WTC11 (cell line): ENCODE measurements around the gene MT1G. TPM values are rescaled to one million over a fixed set of nuclear protein-coding genes. Genes with fewer than 3 reads are reported as not detected.
"Not testable (repeated sequence)": the region's sequence is repeated elsewhere in the genome, so short reads cannot be mapped to it uniquely, and the experiment has no call there.

ENCODE experiments used
- ATAC-seq: fragments of 200-7000 bp; cut with Tn5 transposase; 2 replicates; pipeline ENCODE4 v1.10.0; 2021; ENCODE audit warnings: mild to moderate bottlenecking, moderate library complexity
- CTCF ChIA-PET: fragments of 300-600 bp; sonication (Branson Sonifier 250); formaldehyde crosslinking; loops from one replicate; lab custom pipeline; 2021; ENCODE audit warnings: antibody characterized with exemption; lab: Charles Lee
- POLR2A ChIA-PET: fragments of 350-600 bp; sonication (Branson Sonifier 250); formaldehyde crosslinking; loops from one replicate; lab custom pipeline; 2021; ENCODE audit warnings: antibody characterized with exemption; lab: Charles Lee
- DNase-seq: peaks from one replicate; pipeline ENCODE4 v3.0.0; 2021; ENCODE audit warnings: low spot score
- H3K27ac Mint-ChIP-seq: 2 replicates; pipeline ENCODE4 v1.8.0; 2021; ENCODE audit warnings: mixed read lengths
- H3K27me3 Mint-ChIP-seq: 2 replicates; pipeline ENCODE4 v1.8.0; 2021; ENCODE audit warnings: low read depth, mild to moderate bottlenecking, moderate library complexity, mixed read lengths
- H3K36me3 Mint-ChIP-seq: 2 replicates; pipeline ENCODE4 v1.8.0; 2021; ENCODE audit warnings: mixed read lengths
- H3K4me1 Mint-ChIP-seq: 2 replicates; pipeline ENCODE4 v1.8.0; 2022; ENCODE audit warnings: mixed read lengths
- H3K4me3 Mint-ChIP-seq: 2 replicates; pipeline ENCODE4 v1.8.0; 2021; ENCODE audit warnings: mild to moderate bottlenecking, moderate library complexity, mixed read lengths
- H3K9me3 Mint-ChIP-seq: 2 replicates; pipeline ENCODE4 v1.8.0; 2021; ENCODE audit warnings: mixed read lengths
- CBFB ChIP-seq: sonication (generic); formaldehyde crosslinking; IDR thresholded peaks from 2 replicates; pipeline ENCODE4 v1.8.1; 2022; ENCODE audit warnings: mild to moderate bottlenecking, low read depth, missing genetic modification reagents
- ERG ChIP-seq: fragments of 250-450 bp; sonication (Bioruptor Pico); IDR thresholded peaks from 2 replicates; pipeline ENCODE4 v1.8.0; 2021; ENCODE audit warnings: mild to moderate bottlenecking
- JAZF1 ChIP-seq: fragments of 250-450 bp; sonication (Bioruptor Pico); IDR thresholded peaks from 2 replicates; pipeline ENCODE4 v1.9.0; 2021; ENCODE audit warnings: moderate library complexity, mild to moderate bottlenecking, inconsistent platforms
- NFATC4 ChIP-seq: fragments of 250-450 bp; sonication (Bioruptor Pico); IDR thresholded peaks from 2 replicates; pipeline ENCODE4 v1.9.0; 2021; ENCODE audit warnings: mild to moderate bottlenecking
- NFE2L1 ChIP-seq: sonication (generic); formaldehyde crosslinking; IDR thresholded peaks from 2 replicates; pipeline ENCODE4 v1.8.1; 2023; ENCODE audit warnings: missing genetic modification reagents
- NFYB ChIP-seq: sonication (generic); formaldehyde crosslinking; conservative IDR thresholded peaks from 2 replicates; pipeline ENCODE4 v1.8.0; 2022; ENCODE audit warnings: low read depth, missing genetic modification reagents
- NR3C1 ChIP-seq: sonication (generic); formaldehyde crosslinking; conservative IDR thresholded peaks from 2 replicates; pipeline ENCODE4 v1.8.1; 2023; ENCODE audit warnings: low read depth, mild to moderate bottlenecking, missing genetic modification reagents
- TCF7 ChIP-seq: sonication (generic); formaldehyde crosslinking; IDR thresholded peaks from 2 replicates; pipeline ENCODE4 v1.8.0; 2022; ENCODE audit warnings: mild to moderate bottlenecking, low read depth, missing genetic modification reagents, moderate library complexity
- TEAD1 ChIP-seq: sonication (generic); formaldehyde crosslinking; IDR thresholded peaks from 2 replicates; pipeline ENCODE4 v1.8.0; 2022; ENCODE audit warnings: mild to moderate bottlenecking, missing genetic modification reagents
- TP53 ChIP-seq: sonication (generic); formaldehyde crosslinking; IDR thresholded peaks from 2 replicates; pipeline ENCODE4 v1.8.1; 2023; ENCODE audit warnings: mild to moderate bottlenecking, missing genetic modification reagents
- USF1 ChIP-seq: sonication (generic); formaldehyde crosslinking; IDR thresholded peaks from 2 replicates; pipeline ENCODE4 v1.8.0; 2022; ENCODE audit warnings: mild to moderate bottlenecking, missing genetic modification reagents
- ZNF425 ChIP-seq: fragments of 250-450 bp; sonication (Bioruptor Pico); conservative IDR thresholded peaks from 2 replicates; pipeline ENCODE4 v1.9.0; 2021; ENCODE audit warnings: mild to moderate bottlenecking
- total RNA-seq: library from RNA; stranded (reverse); gene quantifications from 3 replicates; pipeline ENCODE4 v1.2.3, GENCODE V29; 2021

Gene MT1G
- total RNA-seq, 1 experiment from 2014 or later: 333 TPM

- ChIA-PET POLR2A (interaction anchor here (1.0 kb wide), 1 partner anchor 27 kb away, joined by 3 read pairs; no protein-coding TSS in a partner anchor), CTCF (interaction anchor here (0.6 to 2.6 kb wide), 16 partner anchors 9 to 180 kb away, joined by 3 to 46 read pairs (median 3); partner anchors contain the start of gene MT1F)
- ATAC-seq (peak; percentile 24), DNase-seq (no peak)
- peak overlapping the region; percentile 7; the same call in 1 of the 2 replicates for H3K4me3 Mint-ChIP-seq
- H3K36me3 Mint-ChIP-seq: no peaks in the 10 kb centered on the region
- H3K4me1 Mint-ChIP-seq: peaks cover 59% of the 10 kb centered on the region
- H3K27me3 Mint-ChIP-seq: peaks cover 55% of the 10 kb centered on the region
- peak overlapping the region; percentile 73 for H3K27ac Mint-ChIP-seq
- no peaks in the 10 kb centered on the region for H3K9me3 Mint-ChIP-seq
- TF ChIP-seq NFYB (CRISPR knock-in tag) (no peak), USF1 (no peak), CBFB (CRISPR knock-in tag) (no peak), ERG (CRISPR knock-in tag) (no peak), JAZF1 (CRISPR knock-in tag) (no peak), TCF7 (CRISPR knock-in tag) (no peak)
These were observed 6.1 kb upstream of the MT1G start for GRCh38 chr16:56673921-56674320.

- H3K36me3 Mint-ChIP-seq: no peaks in the 10 kb centered on the region
- POLR2A ChIA-PET: interaction anchor here (1.3 kb wide), 1 partner anchor 47 kb away, joined by 3 read pairs; the partner anchor contains the start of gene MT1E
- ATAC-seq (no peak), DNase-seq (no peak)
- H3K4me3 Mint-ChIP-seq: no peak overlapping the region
- H3K27ac Mint-ChIP-seq: no peak overlapping the region
- peaks cover 65% of the 10 kb centered on the region for H3K27me3 Mint-ChIP-seq
- CTCF ChIA-PET: interaction anchor here (0.8 to 2.6 kb wide), 8 partner anchors 13 to 171 kb away, joined by 3 to 46 read pairs (median 4); partner anchors contain the start of gene MT1F
- H3K4me1 Mint-ChIP-seq: peaks cover 63% of the 10 kb centered on the region
- TF ChIP-seq NFE2L1 (CRISPR knock-in tag) (no peak), TEAD1 (CRISPR knock-in tag) (no peak), JAZF1 (CRISPR knock-in tag) (no peak), NR3C1 (CRISPR knock-in tag) (no peak), TP53 (CRISPR knock-in tag) (no peak), ZNF425 (CRISPR knock-in tag) (no peak), NFATC4 (CRISPR knock-in tag) (no peak)
- TF ChIP-seq, all 79 proteins: peak for 0
- no peaks in the 10 kb centered on the region for H3K9me3 Mint-ChIP-seq
These were observed 5.1 kb upstream of the MT1G start for GRCh38 chr16:56672761-56673536.

- Mint-ChIP-seq H3K4me1 (peaks cover 65% of the 10 kb centered on the region), H3K27me3 (peaks cover 73% of the 10 kb centered on the region)
- H3K27ac Mint-ChIP-seq, H3K9me3 Mint-ChIP-seq, H3K4me3 Mint-ChIP-seq, ATAC-seq, DNase-seq, H3K36me3 Mint-ChIP-seq: not testable (repeated sequence)
- POLR2A ChIA-PET: interaction anchor here (1.0 to 1.4 kb wide), 3 partner anchors 15 to 47 kb away, joined by 3 to 5 read pairs (median 3); partner anchors contain the start of genes MT1E and MT1F
- CTCF ChIA-PET: interaction anchor here (2.6 kb wide), 1 partner anchor 30 kb away, joined by 46 read pairs; no protein-coding TSS in a partner anchor
These were observed 4.3 kb upstream of the MT1G start for GRCh38 chr16:56672171-56672570.

GRCh38 chr16:56671691-56672090, 3.8 kb upstream of the MT1G start:
- not testable (repeated sequence) for H3K36me3 Mint-ChIP-seq, H3K9me3 Mint-ChIP-seq, ATAC-seq, H3K4me3 Mint-ChIP-seq, DNase-seq, H3K27ac Mint-ChIP-seq
- ChIA-PET CTCF (interaction anchor here (0.6 to 3.6 kb wide), 2 partner anchors 30 to 231 kb away, joined by 3 to 24 read pairs; no protein-coding TSS in a partner anchor), POLR2A (interaction anchor here (1.0 to 1.4 kb wide), 2 partner anchors 14 to 31 kb away, joined by 3 to 5 read pairs; partner anchors contain the start of gene MT1F)
- Mint-ChIP-seq H3K27me3 (peaks cover 78% of the 10 kb centered on the region), H3K4me1 (peaks cover 62% of the 10 kb centered on the region)
